NK-92 (cell line): Measurements from ENCODE around the gene HS6ST3.
"Not testable (repeated sequence)": the region's sequence is repeated elsewhere in the genome, so short reads cannot be mapped to it uniquely, and the experiment has no call there.

ENCODE experiments used
- DNase-seq: peaks from one replicate; lab custom pipeline; 2025; ENCODE audit not compliant: unreplicated experiment; lab: John Stamatoyannopoulos, UW

The HS6ST3 gene

DNA sequence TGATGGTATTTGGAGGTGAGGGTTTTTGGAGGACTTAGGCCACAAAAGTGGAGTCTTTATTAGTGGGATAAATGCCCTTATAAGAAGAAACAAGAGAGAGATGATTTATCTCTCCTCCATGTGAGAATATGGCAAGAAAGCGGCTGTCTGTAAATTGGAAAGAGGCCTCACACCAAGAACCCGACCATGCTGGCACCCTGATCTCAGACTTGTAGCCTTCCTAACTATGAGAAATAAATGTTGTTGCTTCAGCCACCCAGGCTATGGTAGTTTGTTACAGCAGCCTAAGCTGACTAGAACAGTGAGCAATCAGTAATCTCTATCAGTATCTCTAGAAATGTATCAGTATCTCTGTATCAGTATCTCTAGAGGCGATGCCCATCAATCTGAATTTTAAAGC is 617.2 kb downstream of the HS6ST3 start:
- DNase-seq: no peak

DNA sequence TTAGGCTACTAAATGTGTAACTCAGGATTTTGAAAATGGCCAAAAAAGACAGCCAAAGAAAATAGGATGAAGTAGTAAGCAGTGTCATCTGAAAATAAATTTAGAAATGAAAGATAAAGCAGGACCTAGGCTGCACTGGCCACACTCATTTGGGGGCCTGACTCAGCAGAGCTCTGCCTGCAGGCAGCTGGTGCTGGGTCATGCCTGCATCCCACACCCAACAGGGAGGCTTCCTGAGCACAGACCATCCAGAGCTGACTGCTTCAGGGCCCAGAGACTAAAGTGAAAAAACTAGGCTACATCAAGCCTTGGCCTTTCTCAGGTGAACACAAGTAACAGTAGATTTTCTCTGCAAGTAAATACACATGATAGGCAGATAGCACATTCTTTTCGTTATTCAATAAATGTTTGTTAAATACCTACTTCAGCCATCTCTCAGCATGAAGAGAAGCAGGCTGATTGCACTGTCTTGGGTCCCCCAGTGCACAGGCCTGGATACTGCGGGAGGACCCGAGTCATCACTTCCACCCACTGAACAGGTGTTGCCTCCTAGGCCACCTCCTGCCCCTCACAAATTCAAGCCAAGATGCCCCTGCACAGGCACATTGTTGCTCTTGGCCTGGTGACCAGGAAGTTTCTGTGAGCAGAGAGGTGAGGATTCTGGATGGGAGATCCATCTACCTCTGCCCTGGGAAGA is 620.4 kb downstream of the HS6ST3 start:
- DNase-seq: no peak

DNA sequence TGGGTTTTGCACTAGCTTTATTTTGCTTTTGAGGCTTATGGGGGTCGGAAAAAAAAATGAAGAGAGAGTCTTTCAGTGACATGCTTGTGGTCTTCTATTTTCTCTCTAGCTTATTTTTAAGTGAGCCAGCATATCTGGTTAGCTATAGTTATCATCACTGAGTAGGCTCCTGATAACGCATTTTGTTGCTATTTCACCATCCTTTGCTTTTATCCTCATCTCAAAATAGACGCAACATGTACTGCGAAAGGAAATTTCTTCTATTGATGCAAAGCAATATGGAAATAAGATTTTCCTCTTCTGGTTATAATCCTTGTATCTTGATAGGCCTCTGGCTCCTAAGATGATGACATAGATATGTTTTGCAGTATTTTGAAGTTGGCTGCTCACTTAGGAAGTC is 630.5 kb downstream of the HS6ST3 start:
- DNase-seq: no peak

GRCh38 chr13:96726651-96727050 is 636.7 kb downstream of the HS6ST3 start:
- no peak for DNase-seq

DNA sequence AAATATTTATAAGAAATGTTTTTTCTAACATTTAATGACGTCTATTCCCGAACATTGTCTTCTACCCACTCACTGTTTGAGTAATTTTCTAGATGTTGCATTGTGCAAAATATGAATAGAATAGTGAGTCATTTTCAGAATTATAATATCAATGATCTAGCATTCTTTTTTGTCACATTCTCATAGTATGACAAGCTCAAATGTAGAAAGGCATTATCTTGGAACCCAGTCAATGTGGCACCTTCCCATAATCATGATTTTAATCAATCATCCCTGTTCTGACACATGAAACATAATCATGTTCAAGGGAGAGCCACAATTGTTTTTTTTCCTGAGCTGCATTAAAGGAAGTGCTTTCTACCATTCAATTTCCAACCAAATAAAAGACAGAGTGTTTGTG is 638.6 kb downstream of the HS6ST3 start:
- DNase-seq: no peak

- no peak for DNase-seq
Measured at GRCh38 chr13:96730676-96731075, 640.8 kb downstream of the HS6ST3 start.

DNA sequence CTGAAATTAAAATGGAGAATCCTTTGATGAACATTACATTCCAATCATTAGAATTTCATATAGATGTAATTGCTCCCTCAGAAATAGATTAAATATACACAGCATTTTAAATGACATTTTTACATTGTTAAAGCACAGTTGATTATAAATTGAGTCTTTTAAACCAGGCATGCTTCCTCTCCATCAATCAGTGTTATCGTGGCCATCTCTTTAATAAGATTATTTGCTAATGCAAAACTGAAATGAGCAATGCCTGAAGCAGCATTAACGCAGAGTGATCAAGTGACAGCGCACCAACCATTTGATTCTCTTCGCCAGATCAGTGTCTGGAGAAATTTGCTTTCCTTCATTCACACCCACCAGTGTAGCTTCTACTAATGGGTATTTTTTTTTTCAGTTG is 644.6 kb downstream of the HS6ST3 start:
- no peak for DNase-seq

- DNase-seq: no peak
Measured at GRCh38 chr13:96741779-96742178, 651.9 kb downstream of the HS6ST3 start.

DNA sequence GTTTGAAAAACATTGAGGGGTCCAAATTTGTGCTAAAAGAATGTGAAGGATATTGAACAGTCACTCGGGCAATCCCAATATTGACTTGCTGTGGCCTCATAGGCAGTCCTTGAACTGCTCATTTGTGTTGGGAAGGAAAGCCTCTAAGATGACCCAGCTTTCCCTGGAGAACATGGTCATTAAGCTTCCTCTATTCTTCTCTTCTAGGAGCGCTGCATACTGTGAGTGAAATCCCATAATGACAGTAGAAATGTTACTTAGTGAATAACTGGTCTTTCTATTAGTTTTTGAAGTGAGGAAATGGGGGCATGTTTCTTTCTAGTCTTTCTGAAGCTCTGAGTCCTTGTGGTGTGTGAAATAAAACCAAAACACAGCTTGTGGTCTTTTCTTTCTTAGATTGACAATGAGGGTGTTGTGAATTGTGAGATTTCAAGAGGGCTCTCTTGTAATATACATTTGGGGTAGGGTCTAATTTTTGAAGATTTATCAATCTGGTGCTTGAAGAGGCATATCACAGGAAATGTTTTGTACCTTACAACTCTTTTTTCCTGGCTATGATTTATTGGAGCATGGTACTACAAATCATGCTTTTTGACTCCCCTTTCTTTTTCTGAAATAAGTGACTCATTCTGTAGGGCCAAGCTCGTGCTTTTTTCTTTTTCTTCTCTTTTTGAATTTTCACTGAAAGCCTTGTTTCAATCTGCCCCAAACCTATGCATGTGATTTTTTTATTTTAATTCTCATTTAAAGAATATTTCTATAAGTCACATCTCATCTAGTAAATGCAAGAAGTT is 653.6 kb downstream of the HS6ST3 start:
- no peak for DNase-seq

DNA sequence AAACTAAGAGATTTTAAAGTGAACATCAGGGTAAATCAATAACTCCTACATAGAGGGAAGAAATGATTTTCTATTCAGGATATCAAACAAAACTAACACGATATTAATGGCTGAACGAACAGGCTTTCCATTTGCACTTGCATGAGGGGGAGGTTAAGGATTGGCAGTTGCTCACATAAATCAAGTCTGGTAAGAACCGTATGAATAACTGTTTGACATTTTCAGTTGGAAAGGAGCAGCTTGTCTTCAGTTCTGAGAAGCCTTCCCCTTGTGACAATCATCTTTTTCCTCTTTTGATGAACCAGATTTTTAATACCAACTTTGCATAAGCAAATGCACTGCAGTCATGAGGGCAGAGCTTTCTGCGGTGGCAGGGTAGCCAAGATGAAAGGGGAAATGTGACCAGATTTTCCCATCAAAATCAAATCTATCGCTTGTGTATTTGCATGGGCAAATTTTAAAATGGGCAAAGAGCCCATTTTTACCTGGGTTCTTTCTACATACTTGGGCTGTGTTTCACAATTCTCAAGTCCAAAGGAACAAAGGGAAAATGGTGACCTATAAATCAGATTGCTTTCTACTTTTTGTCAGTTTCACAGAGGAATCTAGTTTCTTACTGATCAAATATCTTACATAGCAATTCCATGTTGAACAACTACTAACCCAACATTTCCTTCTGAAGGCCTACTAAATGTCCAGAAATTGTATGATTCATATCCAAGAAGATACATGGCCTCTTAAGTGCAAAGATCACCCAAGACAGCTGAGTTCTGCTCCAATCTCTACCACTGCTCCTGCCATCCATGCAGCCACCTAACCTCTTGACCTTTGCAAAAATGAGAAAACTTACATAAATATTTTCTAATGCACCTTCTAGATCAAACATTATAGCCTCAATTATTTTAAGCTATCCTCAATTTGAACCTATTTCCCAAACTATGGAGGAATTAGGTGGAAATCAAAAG is 654.7 kb downstream of the HS6ST3 start:
- DNase-seq: no peak

- no peak for DNase-seq
Measured at GRCh38 chr13:96746886-96747285, 657.0 kb downstream of the HS6ST3 start.

DNA sequence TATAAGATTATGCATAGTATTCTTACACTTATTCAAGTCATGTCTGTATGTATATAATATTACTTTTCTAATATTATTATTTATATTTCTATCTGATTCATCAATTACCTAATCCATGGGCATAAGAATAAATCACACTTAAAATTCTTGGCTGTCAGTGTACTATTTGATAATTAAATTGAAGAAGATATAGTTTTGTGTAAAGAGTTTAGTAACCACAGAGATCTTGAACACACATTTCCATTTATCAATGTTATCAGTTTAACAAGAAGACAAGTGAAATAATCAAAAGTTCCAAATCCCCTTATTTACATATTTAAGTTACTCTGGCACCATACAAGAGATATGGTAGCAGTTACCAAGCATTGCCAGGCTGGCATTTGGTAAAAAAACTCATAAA is 659.9 kb downstream of the HS6ST3 start:
- DNase-seq: no peak

DNA sequence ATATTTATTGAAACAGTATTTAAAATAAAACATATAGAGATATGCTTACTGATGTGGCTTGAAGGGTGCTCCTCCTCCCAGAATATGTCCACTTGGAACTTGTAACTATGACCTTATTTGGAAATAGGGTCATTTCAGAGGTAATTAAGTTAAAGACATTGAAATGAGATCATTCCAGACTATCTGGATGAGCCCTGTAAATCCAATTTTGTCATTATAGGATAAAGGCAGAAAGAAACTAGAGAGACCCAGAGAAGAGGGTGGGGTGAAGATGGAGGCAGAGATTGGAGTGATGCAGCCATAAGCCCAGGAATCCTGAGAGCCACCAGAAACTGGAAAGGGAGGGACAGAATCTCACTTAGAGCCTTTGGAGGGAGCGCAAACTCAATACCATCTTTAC is 661.2 kb downstream of the HS6ST3 start:
- no peak for DNase-seq

DNA sequence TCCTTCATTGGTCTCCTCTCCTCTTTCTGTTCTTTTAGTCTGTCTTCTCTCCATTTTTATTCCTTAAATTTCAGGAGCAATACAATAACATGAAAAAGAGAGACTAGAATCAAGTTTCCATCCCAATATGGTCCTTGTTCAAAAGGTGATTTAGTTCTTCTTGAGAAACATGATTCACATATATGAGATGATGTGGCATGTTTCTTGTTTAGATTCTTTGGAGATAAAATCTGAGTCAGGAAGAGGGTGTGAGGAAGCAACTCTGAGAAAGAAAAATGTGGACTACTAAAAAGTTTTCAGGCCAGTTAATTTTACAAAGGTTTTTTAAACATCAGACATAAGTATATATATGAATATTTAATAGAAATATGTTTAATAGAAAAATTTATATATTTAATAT is 673.0 kb downstream of the HS6ST3 start:
- DNase-seq: no peak

- DNase-seq: no peak
Measured at GRCh38 chr13:96766306-96766705, 676.4 kb downstream of the HS6ST3 start.

DNA sequence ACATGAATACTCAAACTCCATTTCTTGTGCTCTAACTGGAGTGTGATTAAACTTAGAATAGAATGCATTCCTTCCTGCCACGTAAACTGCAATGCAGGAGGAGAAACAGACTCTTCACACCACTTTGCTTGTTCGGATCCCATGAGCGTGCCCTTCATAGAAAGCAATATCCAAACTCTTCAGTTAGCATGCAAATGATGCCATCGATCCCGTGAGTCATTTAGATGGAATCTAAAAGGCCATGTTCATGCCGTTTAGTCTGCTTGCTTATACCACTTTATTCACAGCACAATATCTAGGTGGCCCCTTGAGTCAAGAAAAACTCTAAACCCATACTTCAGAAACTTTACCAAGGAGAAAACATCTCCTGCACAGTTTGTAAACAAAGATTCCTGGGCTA is 678.6 kb downstream of the HS6ST3 start:
- DNase-seq: no peak

DNA sequence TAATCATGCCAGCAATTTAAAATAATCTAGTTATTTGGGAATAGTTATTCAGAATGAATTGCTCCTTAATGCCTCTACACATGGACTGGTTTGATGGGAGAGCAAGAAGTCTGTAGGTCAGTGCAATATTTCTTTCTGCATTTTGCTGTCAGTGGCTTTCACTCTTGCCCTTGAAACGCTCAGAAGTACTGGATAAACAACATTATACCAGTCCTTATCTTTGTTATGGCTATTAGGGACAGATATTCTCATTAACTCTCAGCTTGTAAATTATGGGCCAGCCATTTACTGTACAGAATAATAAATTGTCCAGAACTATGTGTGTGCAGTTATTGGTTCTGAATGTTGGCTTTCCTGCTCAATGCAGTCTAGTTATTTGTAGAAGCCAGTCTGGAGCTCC is 680.0 kb downstream of the HS6ST3 start:
- no peak for DNase-seq

GRCh38 chr13:96771486-96772367 is 681.8 kb downstream of the HS6ST3 start:
- no peak for DNase-seq

DNA sequence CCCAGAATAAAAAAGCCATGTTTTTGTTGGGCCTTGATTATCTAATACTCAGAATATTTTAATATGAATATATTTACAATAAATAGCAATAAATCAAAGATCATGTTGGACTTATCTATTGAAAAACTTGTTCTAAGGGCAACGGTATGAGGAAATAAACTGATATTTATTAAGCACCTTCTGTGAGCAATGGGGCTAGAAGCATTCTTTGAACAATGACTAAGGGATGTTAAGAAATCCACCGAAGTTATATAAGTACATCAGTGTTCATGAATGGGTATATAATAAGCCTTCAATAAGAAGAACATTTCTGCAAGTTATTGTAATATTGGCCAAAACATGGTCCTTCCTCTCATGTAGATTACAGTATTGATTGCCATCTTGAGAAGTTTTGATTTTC is 682.5 kb downstream of the HS6ST3 start:
- no peak for DNase-seq

DNA sequence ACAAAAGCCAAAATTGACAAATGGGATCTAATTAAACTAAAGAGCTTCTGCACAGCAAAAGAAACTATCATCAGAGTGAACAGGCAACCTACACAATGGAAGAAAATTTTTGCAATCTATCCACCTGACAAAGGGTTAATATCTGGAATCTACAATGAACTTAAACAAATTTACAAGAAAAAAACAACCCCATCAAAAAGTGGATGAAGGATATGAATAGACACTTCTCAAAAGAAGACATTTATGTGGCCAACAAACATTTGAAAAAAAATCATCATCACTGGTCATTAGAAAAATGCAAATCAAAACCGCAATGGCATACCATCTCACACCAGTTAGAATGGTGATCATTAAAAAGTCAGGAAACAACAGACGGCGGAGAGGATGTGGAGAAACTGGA is 688.4 kb downstream of the HS6ST3 start:
- DNase-seq: not testable (repeated sequence)

DNA sequence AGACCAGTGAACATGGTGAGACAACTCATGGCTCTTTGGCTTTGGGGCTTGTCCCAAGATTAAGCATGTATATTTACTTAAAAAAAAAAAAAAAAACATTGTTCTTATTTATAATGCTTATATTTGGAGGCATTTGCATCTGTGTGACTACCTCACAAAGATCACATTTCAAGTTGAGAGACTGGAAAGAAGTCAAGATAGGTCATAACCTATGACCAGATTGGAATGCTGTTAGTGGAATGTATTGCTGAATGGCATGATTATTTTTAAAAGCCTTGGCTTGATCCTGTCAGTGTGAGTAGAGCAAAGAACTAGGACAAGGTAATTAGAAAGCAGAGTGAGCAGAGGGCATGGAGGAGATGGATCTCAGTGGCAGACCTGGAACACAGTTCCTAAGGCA is 689.8 kb downstream of the HS6ST3 start:
- DNase-seq: no peak
